ENCODE measurements around the gene KIAA1958.
"Not testable (repeated sequence)": the region's sequence is repeated elsewhere in the genome, so short reads cannot be mapped to it uniquely, and the experiment has no call there.

Gene KIAA1958

GRCh38 chr9:112558476-112558875 lies 71.8 kb downstream of the KIAA1958 start:
- peak; percentile 86 for DNase-seq

GRCh38 chr9:112558978-112559377 lies 72.4 kb downstream of the KIAA1958 start:
- DNase-seq, result no peak

- DNase-seq, result peak; percentile 50
Measured at GRCh38 chr9:112559629-112560413, 73.2 kb downstream of the KIAA1958 start.

- DNase-seq, result no peak
Measured at GRCh38 chr9:112562235-112562958, 75.8 kb downstream of the KIAA1958 start.

GRCh38 chr9:112569186-112569585 lies 82.6 kb downstream of the KIAA1958 start:
- peak; percentile 95 for DNase-seq

GRCh38 chr9:112570671-112571167 lies 84.1 kb downstream of the KIAA1958 start:
- DNase-seq, result no peak

- DNase-seq, result no peak
Measured at GRCh38 chr9:112571624-112572355, 85.2 kb downstream of the KIAA1958 start.

GRCh38 chr9:112572416-112572815 lies 85.8 kb downstream of the KIAA1958 start:
- DNase-seq, result no peak

- DNase-seq, result no peak
Measured at GRCh38 chr9:112574008-112574407, 87.4 kb downstream of the KIAA1958 start.

GRCh38 chr9:112575107-112575506 lies 88.5 kb downstream of the KIAA1958 start:
- no peak for DNase-seq

- DNase-seq, result no peak
Measured at GRCh38 chr9:112581469-112582176, 95.0 kb downstream of the KIAA1958 start.

GRCh38 chr9:112582371-112583262 lies 96.0 kb downstream of the KIAA1958 start:
- DNase-seq, result no peak

GRCh38 chr9:112586599-112587155 lies 100.0 kb downstream of the KIAA1958 start:
- DNase-seq, result peak; percentile 12

GRCh38 chr9:112591875-112592274 lies 105.2 kb downstream of the KIAA1958 start:
- DNase-seq, result not testable (repeated sequence)

GRCh38 chr9:112599732-112600131 lies 113.1 kb downstream of the KIAA1958 start:
- no peak for DNase-seq

GRCh38 chr9:112601636-112602035 lies 115.0 kb downstream of the KIAA1958 start:
- DNase-seq, result peak; percentile 43

- DNase-seq, result no peak
Measured at GRCh38 chr9:112604790-112605189, 118.2 kb downstream of the KIAA1958 start.

GRCh38 chr9:112605518-112605917 lies 118.9 kb downstream of the KIAA1958 start:
- DNase-seq, result no peak

- no peak for DNase-seq
Measured at GRCh38 chr9:112605963-112606699, 119.5 kb downstream of the KIAA1958 start.

- DNase-seq, result no peak
Measured at GRCh38 chr9:112608851-112609250, 122.2 kb downstream of the KIAA1958 start.
